ENCODE measurements around the gene CTNND2.

GRCh38 chr5:11072568-11072967 lies 831.7 kb downstream of the CTNND2 start:
- TF ChIP-seq SP1 (IDR thresholded peaks at IDR 0.05; ENCODE audit: low read depth, low read length) (no peak), CTCF (IDR thresholded peaks at IDR 0.05 in 2 of 3, conservative IDR thresholded peaks at IDR 0.05 in 1 of 3; ENCODE audit: control insufficient read depth in 2 of 3, extremely low read depth in 1 of 3, insufficient read depth in 1 of 3, low read depth in 3 of 3, low read length in 3 of 3) (no peak), POLR2AphosphoS5 (IDR thresholded peaks at IDR 0.05; ENCODE audit: low read length) (no peak), ETV6 (conservative IDR thresholded peaks at IDR 0.05 in 1 of 2, IDR thresholded peaks at IDR 0.05 in 1 of 2; ENCODE audit: borderline replicate concordance in 1 of 2, low read depth in 1 of 2) (no peak), MAX (IDR thresholded peaks at IDR 0.05; ENCODE audit: low read depth, low read length) (no peak), POLR2AphosphoS2 (IDR thresholded peaks at IDR 0.05; ENCODE audit: low read depth, low read length) (no peak), ZNF274 (IDR thresholded peaks at IDR 0.05; ENCODE audit: insufficient read depth, insufficient read length) (no peak), RAD21 (IDR thresholded peaks at IDR 0.05; ENCODE audit: insufficient read depth, low read depth, low read length) (no peak)
- TF ChIP-seq, protein P1, sequence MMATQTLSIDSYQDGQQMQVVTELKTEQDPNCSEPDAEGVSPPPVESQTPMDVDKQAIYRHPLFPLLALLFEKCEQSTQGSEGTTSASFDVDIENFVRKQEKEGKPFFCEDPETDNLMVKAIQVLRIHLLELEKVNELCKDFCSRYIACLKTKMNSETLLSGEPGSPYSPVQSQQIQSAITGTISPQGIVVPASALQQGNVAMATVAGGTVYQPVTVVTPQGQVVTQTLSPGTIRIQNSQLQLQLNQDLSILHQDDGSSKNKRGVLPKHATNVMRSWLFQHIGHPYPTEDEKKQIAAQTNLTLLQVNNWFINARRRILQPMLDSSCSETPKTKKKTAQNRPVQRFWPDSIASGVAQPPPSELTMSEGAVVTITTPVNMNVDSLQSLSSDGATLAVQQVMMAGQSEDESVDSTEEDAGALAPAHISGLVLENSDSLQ (IDR thresholded peaks at IDR 0.05): no peak

Measured in GM12878 (cell line).